SK-N-SH treated with all-trans-retinoic acid at 6 μM for 48 hours (cell line): Measurements from ENCODE around the gene CENPL.

Source experiments
- ARNTL ChIP-seq: fragments of 450-650 bp; formaldehyde crosslinking; IDR thresholded peaks from 2 replicates; pipeline ENCODE4 v1.5.0; 2020; ENCODE audit warnings: low read depth, mild to moderate bottlenecking, moderate library complexity, borderline replicate concordance
- BACH2 ChIP-seq: fragments of 250-450 bp; sonication (Bioruptor Pico); IDR thresholded peaks from 2 replicates; pipeline ENCODE4 v1.9.0; 2021; ENCODE audit warnings: mild to moderate bottlenecking, borderline replicate concordance
- CREB5 ChIP-seq: fragments of 250-450 bp; sonication (Bioruptor Pico); IDR thresholded peaks from 2 replicates; pipeline ENCODE4 v1.5.1; 2020; ENCODE audit warnings: low read depth, mild to moderate bottlenecking, moderate library complexity
- CSDC2 ChIP-seq: fragments of 250-450 bp; sonication (Bioruptor Pico); IDR thresholded peaks from 2 replicates; pipeline ENCODE4 v1.5.0; 2020; ENCODE audit warnings: mild to moderate bottlenecking, moderate library complexity
- ISL1 ChIP-seq: fragments of 250-450 bp; sonication (Bioruptor Pico); IDR thresholded peaks from 2 replicates; pipeline ENCODE4 v2.1.2; 2022; ENCODE audit warnings: mild to moderate bottlenecking, moderate library complexity
- OSR1 ChIP-seq: fragments of 250-450 bp; sonication (Bioruptor Pico); IDR thresholded peaks from 2 replicates; pipeline ENCODE4 v1.8.0; 2022; ENCODE audit warnings: moderate library complexity, mild to moderate bottlenecking, inconsistent platforms
- PATZ1 ChIP-seq: fragments of 250-450 bp; sonication (Bioruptor Pico); IDR thresholded peaks from 2 replicates; pipeline ENCODE4 v1.8.0; 2020; ENCODE audit warnings: mild to moderate bottlenecking, moderate library complexity, borderline replicate concordance
- SNAI2 ChIP-seq: fragments of 250-450 bp; sonication (Bioruptor Pico); IDR thresholded peaks from 2 replicates; pipeline ENCODE4 v1.5.0; 2020; ENCODE audit warnings: mild to moderate bottlenecking, moderate library complexity
- TOX ChIP-seq: fragments of 250-450 bp; sonication (Bioruptor Pico); IDR thresholded peaks from 2 replicates; pipeline ENCODE4 v1.8.0; 2021; ENCODE audit warnings: mild to moderate bottlenecking, moderate library complexity, borderline replicate concordance
- ZNF565 ChIP-seq: fragments of 450-650 bp; formaldehyde crosslinking; conservative IDR thresholded peaks from 2 replicates; pipeline ENCODE4 v1.5.0; 2020; ENCODE audit warnings: low read depth, mild to moderate bottlenecking, moderate library complexity
- ZNF70 ChIP-seq: fragments of 450-650 bp; formaldehyde crosslinking; IDR thresholded peaks from 2 replicates; pipeline ENCODE4 v1.5.0; 2020; ENCODE audit warnings: mild to moderate bottlenecking, moderate library complexity
- ZNF8 ChIP-seq: fragments of 450-650 bp; formaldehyde crosslinking; IDR thresholded peaks from 2 replicates; pipeline ENCODE4 v1.5.0; 2020; ENCODE audit warnings: mild to moderate bottlenecking, moderate library complexity
- TF ChIP-seq, protein P1 (sequence below): fragments of 250-450 bp; sonication (Bioruptor Pico); IDR thresholded peaks from 2 replicates; pipeline ENCODE4 v1.5.0; 2020; ENCODE audit warnings: mild to moderate bottlenecking, moderate library complexity
- TF ChIP-seq, protein P2 (sequence below): fragments of 250-450 bp; sonication (Bioruptor Pico); IDR thresholded peaks from 2 replicates; pipeline ENCODE4 v1.5.1; 2021; ENCODE audit warnings: mild to moderate bottlenecking, moderate library complexity

GRCh38 chr1:173779936-173780335, 44.7 kb downstream of the CENPL start:
- TF ChIP-seq BACH2 (no peak), PATZ1 (CRISPR knock-in tag) (no peak), ARNTL (CRISPR knock-in tag) (no peak), CSDC2 (CRISPR knock-in tag) (no peak), OSR1 (CRISPR knock-in tag) (no peak), ISL1 (CRISPR knock-in tag) (no peak), CREB5 (CRISPR knock-in tag) (no peak), SNAI2 (CRISPR knock-in tag) (no peak), ZNF8 (CRISPR knock-in tag) (no peak), ZNF70 (no peak), TOX (CRISPR knock-in tag) (no peak), ZNF565 (no peak)
- TF ChIP-seq, protein P1, sequence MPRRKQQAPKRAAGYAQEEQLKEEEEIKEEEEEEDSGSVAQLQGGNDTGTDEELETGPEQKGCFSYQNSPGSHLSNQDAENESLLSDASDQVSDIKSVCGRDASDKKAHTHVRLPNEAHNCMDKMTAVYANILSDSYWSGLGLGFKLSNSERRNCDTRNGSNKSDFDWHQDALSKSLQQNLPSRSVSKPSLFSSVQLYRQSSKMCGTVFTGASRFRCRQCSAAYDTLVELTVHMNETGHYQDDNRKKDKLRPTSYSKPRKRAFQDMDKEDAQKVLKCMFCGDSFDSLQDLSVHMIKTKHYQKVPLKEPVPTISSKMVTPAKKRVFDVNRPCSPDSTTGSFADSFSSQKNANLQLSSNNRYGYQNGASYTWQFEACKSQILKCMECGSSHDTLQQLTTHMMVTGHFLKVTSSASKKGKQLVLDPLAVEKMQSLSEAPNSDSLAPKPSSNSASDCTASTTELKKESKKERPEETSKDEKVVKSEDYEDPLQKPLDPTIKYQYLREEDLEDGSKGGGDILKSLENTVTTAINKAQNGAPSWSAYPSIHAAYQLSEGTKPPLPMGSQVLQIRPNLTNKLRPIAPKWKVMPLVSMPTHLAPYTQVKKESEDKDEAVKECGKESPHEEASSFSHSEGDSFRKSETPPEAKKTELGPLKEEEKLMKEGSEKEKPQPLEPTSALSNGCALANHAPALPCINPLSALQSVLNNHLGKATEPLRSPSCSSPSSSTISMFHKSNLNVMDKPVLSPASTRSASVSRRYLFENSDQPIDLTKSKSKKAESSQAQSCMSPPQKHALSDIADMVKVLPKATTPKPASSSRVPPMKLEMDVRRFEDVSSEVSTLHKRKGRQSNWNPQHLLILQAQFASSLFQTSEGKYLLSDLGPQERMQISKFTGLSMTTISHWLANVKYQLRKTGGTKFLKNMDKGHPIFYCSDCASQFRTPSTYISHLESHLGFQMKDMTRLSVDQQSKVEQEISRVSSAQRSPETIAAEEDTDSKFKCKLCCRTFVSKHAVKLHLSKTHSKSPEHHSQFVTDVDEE (CRISPR knock-in tag), result no peak
- TF ChIP-seq, protein P2, sequence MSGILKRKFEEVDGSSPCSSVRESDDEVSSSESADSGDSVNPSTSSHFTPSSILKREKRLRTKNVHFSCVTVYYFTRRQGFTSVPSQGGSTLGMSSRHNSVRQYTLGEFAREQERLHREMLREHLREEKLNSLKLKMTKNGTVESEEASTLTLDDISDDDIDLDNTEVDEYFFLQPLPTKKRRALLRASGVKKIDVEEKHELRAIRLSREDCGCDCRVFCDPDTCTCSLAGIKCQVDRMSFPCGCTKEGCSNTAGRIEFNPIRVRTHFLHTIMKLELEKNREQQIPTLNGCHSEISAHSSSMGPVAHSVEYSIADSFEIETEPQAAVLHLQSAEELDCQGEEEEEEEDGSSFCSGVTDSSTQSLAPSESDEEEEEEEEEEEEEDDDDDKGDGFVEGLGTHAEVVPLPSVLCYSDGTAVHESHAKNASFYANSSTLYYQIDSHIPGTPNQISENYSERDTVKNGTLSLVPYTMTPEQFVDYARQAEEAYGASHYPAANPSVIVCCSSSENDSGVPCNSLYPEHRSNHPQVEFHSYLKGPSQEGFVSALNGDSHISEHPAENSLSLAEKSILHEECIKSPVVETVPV (CRISPR knock-in tag), result no peak
